H9 (cell line): ENCODE results near the gene KCNMA1. TPM values are rescaled to one million over a fixed set of nuclear protein-coding genes. Genes with fewer than 3 reads are reported as not detected.

ENCODE experiments used
- DNase-seq: peaks from one replicate; pipeline ENCODE4 v3.0.0-alpha.2; 2017
- H2AFZ ChIP-seq: one replicate; pipeline ENCODE4 v1.6.1; 2013; ENCODE audit warnings: mild to moderate bottlenecking, low read length, control low read depth, moderate library complexity
- H2AK5ac ChIP-seq: 2 replicates; pipeline ENCODE4 v1.6.1; 2013; ENCODE audit warnings: low read length, control low read depth, mixed read lengths; ENCODE audit not compliant: insufficient read length
- H2BK120ac ChIP-seq: one replicate; pipeline ENCODE4 v1.6.1; 2013; ENCODE audit warnings: low read depth, mild to moderate bottlenecking, low read length, control low read depth, inconsistent platforms; ENCODE audit not compliant: poor library complexity, severe bottlenecking
- H2BK12ac ChIP-seq: 2 replicates; pipeline ENCODE4 v1.6.1; 2013; ENCODE audit warnings: low read length, control low read depth, mixed read lengths, low read depth; ENCODE audit not compliant: insufficient read length
- H2BK15ac ChIP-seq: 2 replicates; pipeline ENCODE4 v1.6.1; 2013; ENCODE audit warnings: low read depth, low read length, control low read depth
- H2BK20ac ChIP-seq: one replicate; pipeline ENCODE4 v1.6.1; 2013; ENCODE audit warnings: low read depth, mild to moderate bottlenecking, low read length, control low read depth, inconsistent platforms; ENCODE audit not compliant: poor library complexity, severe bottlenecking
- H2BK5ac ChIP-seq: 2 replicates; pipeline ENCODE4 v1.6.1; 2013; ENCODE audit warnings: low read length, control low read depth, mixed read lengths; ENCODE audit not compliant: insufficient read length
- H3K14ac ChIP-seq: 2 replicates; pipeline ENCODE4 v1.6.1; 2013; ENCODE audit warnings: low read length, control low read depth; ENCODE audit not compliant: insufficient read depth
- H3K18ac ChIP-seq: 2 replicates; pipeline ENCODE4 v1.6.1; 2013; ENCODE audit warnings: low read depth, mild to moderate bottlenecking, mixed read lengths, low read length, control low read depth; ENCODE audit not compliant: insufficient read length
- H3K23ac ChIP-seq: 2 replicates; pipeline ENCODE4 v1.6.1; 2013; ENCODE audit warnings: low read length, control low read depth, mixed read lengths, low read depth; ENCODE audit not compliant: insufficient read length
- H3K23me2 ChIP-seq: 2 replicates; pipeline ENCODE4 v1.6.1; 2013; ENCODE audit warnings: low read depth, mild to moderate bottlenecking, mixed read lengths, low read length, control low read depth; ENCODE audit not compliant: insufficient read length, poor library complexity, severe bottlenecking
- H3K27ac ChIP-seq: 2 replicates; pipeline ENCODE4 v1.5.1; 2013; ENCODE audit warnings: low read length, control low read depth, mixed read lengths, low read depth; ENCODE audit not compliant: insufficient read length
- H3K27me3 ChIP-seq: 2 replicates; pipeline ENCODE4 v1.6.1; 2013; ENCODE audit warnings: low read length, control low read depth, inconsistent platforms; ENCODE audit not compliant: insufficient read depth
- H3K4ac ChIP-seq: 2 replicates; pipeline ENCODE4 v1.6.1; 2013; ENCODE audit warnings: low read depth, mild to moderate bottlenecking, control low read depth, inconsistent platforms, low read length, moderate library complexity
- H3K4me1 ChIP-seq: 2 replicates; pipeline ENCODE4 v1.6.1; 2013; ENCODE audit warnings: low read length, control low read depth, inconsistent platforms; ENCODE audit not compliant: insufficient read depth
- H3K4me2 ChIP-seq: 2 replicates; pipeline ENCODE4 v1.6.1; 2013; ENCODE audit warnings: low read length, control low read depth, mixed read lengths; ENCODE audit not compliant: insufficient read length, insufficient read depth
- H3K56ac ChIP-seq: 2 replicates; pipeline ENCODE4 v1.6.1; 2013; ENCODE audit warnings: low read depth, mild to moderate bottlenecking, mixed read lengths, low read length, control low read depth; ENCODE audit not compliant: insufficient read length
- H3K79me1 ChIP-seq: 2 replicates; pipeline ENCODE4 v1.6.1; 2013; ENCODE audit warnings: low read depth, mild to moderate bottlenecking, moderate library complexity, low read length, control low read depth, inconsistent platforms; ENCODE audit not compliant: insufficient read depth, poor library complexity, severe bottlenecking
- H3K79me2 ChIP-seq: 2 replicates; pipeline ENCODE4 v1.6.1; 2013; ENCODE audit warnings: low read length, control low read depth, inconsistent platforms; ENCODE audit not compliant: insufficient read depth
- H3K9ac ChIP-seq: 2 replicates; pipeline ENCODE4 v1.6.1; 2013; ENCODE audit warnings: low read length, control low read depth, mixed read lengths; ENCODE audit not compliant: insufficient read length; ENCODE audit errors: extremely low read depth
- H3K9me3 ChIP-seq: one replicate; pipeline ENCODE4 v1.6.1; 2013; ENCODE audit warnings: low read depth, low read length, inconsistent platforms; ENCODE audit not compliant: control insufficient read depth
- H3T11ph ChIP-seq: one replicate; pipeline ENCODE4 v1.6.1; 2013; ENCODE audit warnings: mild to moderate bottlenecking, low read length, control low read depth, inconsistent platforms
- H4K20me1 ChIP-seq: one replicate; pipeline ENCODE4 v1.6.1; 2013; ENCODE audit not compliant: control insufficient read depth, insufficient read length, insufficient read depth
- H4K5ac ChIP-seq: 2 replicates; pipeline ENCODE4 v1.6.1; 2013; ENCODE audit warnings: low read depth, mild to moderate bottlenecking, mixed read lengths, low read length, control low read depth; ENCODE audit not compliant: insufficient read length
- H4K8ac ChIP-seq: replicated peaks from 2 replicates; pipeline ENCODE4 v1.6.1; 2013; ENCODE audit warnings: low read length, control low read depth, mixed read lengths, low read depth; ENCODE audit not compliant: insufficient read length
- H4K91ac ChIP-seq: 2 replicates; pipeline ENCODE4 v1.6.1; 2013; ENCODE audit warnings: low read depth, mild to moderate bottlenecking, moderate library complexity, mixed read lengths, low read length, control low read depth; ENCODE audit not compliant: insufficient read length
- H3K27ac Mint-ChIP-seq, 3 experiments: 2 replicates in 2 of 3; 3 replicates in 1 of 3; pipeline ENCODE4 v1.8.0; 2020 to 2021; ENCODE audit warnings: mixed read lengths in 3 of 3, mild to moderate bottlenecking in 1 of 3, moderate library complexity in 1 of 3
- H3K27me3 Mint-ChIP-seq: 2 replicates; pipeline ENCODE4 v1.8.0; 2021; ENCODE audit warnings: low read depth, mild to moderate bottlenecking, moderate library complexity, mixed read lengths
- H3K36me3 Mint-ChIP-seq, 3 experiments: 2 replicates in 2 of 3; 3 replicates in 1 of 3; pipeline ENCODE4 v1.8.0; 2020 to 2021; ENCODE audit warnings: low read depth in 3 of 3, mixed read lengths in 3 of 3; ENCODE audit not compliant: insufficient read depth in 1 of 3
- H3K4me1 Mint-ChIP-seq, 2 experiments: 2 replicates each; pipeline ENCODE4 v1.8.0; 2020; ENCODE audit warnings: mixed read lengths in 2 of 2
- H3K4me3 Mint-ChIP-seq, 2 experiments: 2 replicates in 1 of 2; 3 replicates in 1 of 2; pipeline ENCODE4 v1.8.0; 2020 to 2021; ENCODE audit warnings: mild to moderate bottlenecking in 2 of 2, mixed read lengths in 2 of 2, moderate library complexity in 1 of 2
- H3K9me3 Mint-ChIP-seq, 2 experiments: 2 replicates in 1 of 2; 3 replicates in 1 of 2; pipeline ENCODE4 v1.8.0; 2020; ENCODE audit warnings: mild to moderate bottlenecking in 2 of 2, mixed read lengths in 2 of 2, moderate library complexity in 1 of 2
- CTCF ChIP-seq: fragments of 200-600 bp; sonication (generic); conservative IDR thresholded peaks from 3 replicates; pipeline ENCODE4 v1.8.0; 2021; ENCODE audit warnings: antibody characterized with exemption, mild to moderate bottlenecking
- WGBS: extraction: QIAGEN DNeasy Blood & Tissue Kit; methylation state at CpG from one replicate; pipeline ENCODE4 v1.1.7; 2013; ENCODE audit warnings: missing lambda C conversion rate, low lambda C conversion rate, mixed read lengths; ENCODE audit not compliant: insufficient read length; ENCODE audit errors: extremely low coverage; 5-methylcytosine and 5-hydroxymethylcytosine counted together
- total RNA-seq: library from RNA; stranded (reverse); gene quantifications from 2 replicates; pipeline ENCODE4 v1.2.1, GENCODE V29; 2021

The KCNMA1 gene
- total RNA-seq, 1 experiment from 2014 or later: 2.0 TPM

DNA sequence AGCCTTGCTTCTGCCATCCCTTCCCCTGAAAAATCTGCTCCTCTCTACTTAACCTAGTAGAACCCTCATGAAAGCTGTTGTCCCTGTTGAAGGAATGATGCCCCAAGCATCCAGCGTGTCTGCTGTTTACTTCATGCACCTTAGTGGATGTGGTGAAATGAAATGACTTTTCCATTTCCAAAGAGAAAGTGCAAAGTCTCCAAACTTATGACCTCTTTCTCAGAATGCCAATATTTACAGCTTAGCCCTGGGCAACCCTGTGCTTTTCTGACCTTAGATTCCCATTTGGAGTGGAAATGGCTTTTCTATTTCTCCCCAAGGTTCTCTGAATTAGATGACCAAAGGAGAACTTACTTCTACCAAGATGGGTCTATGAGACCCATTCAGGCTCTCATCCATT, 256.9 kb downstream of the KCNMA1 start:
- no peak overlapping the region for H3K4me2 ChIP-seq
- no peak overlapping the region for H3T11ph ChIP-seq
- no peak overlapping the region for H3K9ac ChIP-seq
- no peak overlapping the region for H2AK5ac ChIP-seq
- Mint-ChIP-seq H3K27me3 (peaks cover 3% of the 10 kb centered on the region; the same call in 1 of the 2 replicates), H3K4me1 (peaks cover 9 to 14% of the 10 kb centered on the region in 2 experiments; a peak in 3 of 4 replicates), H3K27ac (no peak overlapping the region), H3K9me3 (no peaks in the 10 kb centered on the region), H3K4me3 (no peak overlapping the region), H3K36me3 (no peaks in the 10 kb centered on the region)
- H3K27me3 ChIP-seq: no peaks in the 10 kb centered on the region; the same call in 1 of the 2 replicates
- H3K4me1 ChIP-seq: no peaks in the 10 kb centered on the region
- H4K91ac ChIP-seq: no peak overlapping the region
- H4K5ac ChIP-seq: no peak overlapping the region
- no peaks in the 10 kb centered on the region for H3K9me3 ChIP-seq
- no peak overlapping the region for H2BK120ac ChIP-seq
- no peak overlapping the region for H3K18ac ChIP-seq
- no peaks in the 10 kb centered on the region for H3K23me2 ChIP-seq
- no peak overlapping the region for H3K4ac ChIP-seq
- H2BK15ac ChIP-seq: no peak overlapping the region
- TF ChIP-seq CTCF: no peak
- no peaks in the 10 kb centered on the region for H3K79me1 ChIP-seq
- H4K8ac ChIP-seq: no peak overlapping the region
- no peak overlapping the region for H2AFZ ChIP-seq
- DNase-seq: no peak
- no CpG with 5 or more reads among the region's 1 CpG for WGBS
- H3K14ac ChIP-seq: no peak overlapping the region
- no peak overlapping the region for H3K56ac ChIP-seq
- H2BK20ac ChIP-seq: no peak overlapping the region
- no peak overlapping the region for H2BK5ac ChIP-seq
- H3K23ac ChIP-seq: no peak overlapping the region
- no peaks in the 10 kb centered on the region for H3K79me2 ChIP-seq
- H4K20me1 ChIP-seq: no peaks in the 10 kb centered on the region
- no peak overlapping the region for H2BK12ac ChIP-seq
- no peak overlapping the region for H3K27ac ChIP-seq
